WTC11 (cell line): ENCODE results near the gene EMSY. TPM values are rescaled to one million over a fixed set of nuclear protein-coding genes. Genes with fewer than 3 reads are reported as not detected.

Experiments
- ATAC-seq: fragments of 200-7000 bp; cut with Tn5 transposase; 2 replicates; pipeline ENCODE4 v1.10.0; 2021; ENCODE audit warnings: mild to moderate bottlenecking, moderate library complexity
- CTCF ChIA-PET: fragments of 300-600 bp; sonication (Branson Sonifier 250); formaldehyde crosslinking; loops from one replicate; lab custom pipeline; 2021; ENCODE audit warnings: antibody characterized with exemption; lab: Charles Lee
- POLR2A ChIA-PET: fragments of 350-600 bp; sonication (Branson Sonifier 250); formaldehyde crosslinking; loops from one replicate; lab custom pipeline; 2021; ENCODE audit warnings: antibody characterized with exemption; lab: Charles Lee
- DNase-seq: peaks from one replicate; pipeline ENCODE4 v3.0.0; 2021; ENCODE audit warnings: low spot score
- H3K27ac Mint-ChIP-seq: 2 replicates; pipeline ENCODE4 v1.8.0; 2021; ENCODE audit warnings: mixed read lengths
- H3K27me3 Mint-ChIP-seq: 2 replicates; pipeline ENCODE4 v1.8.0; 2021; ENCODE audit warnings: low read depth, mild to moderate bottlenecking, moderate library complexity, mixed read lengths
- H3K36me3 Mint-ChIP-seq: 2 replicates; pipeline ENCODE4 v1.8.0; 2021; ENCODE audit warnings: mixed read lengths
- H3K4me1 Mint-ChIP-seq: 2 replicates; pipeline ENCODE4 v1.8.0; 2022; ENCODE audit warnings: mixed read lengths
- H3K4me3 Mint-ChIP-seq: 2 replicates; pipeline ENCODE4 v1.8.0; 2021; ENCODE audit warnings: mild to moderate bottlenecking, moderate library complexity, mixed read lengths
- H3K9me3 Mint-ChIP-seq: 2 replicates; pipeline ENCODE4 v1.8.0; 2021; ENCODE audit warnings: mixed read lengths
- AFF4 ChIP-seq: sonication (generic); formaldehyde crosslinking; IDR thresholded peaks from 2 replicates; pipeline ENCODE4 v1.8.1; 2023; ENCODE audit warnings: mild to moderate bottlenecking, missing genetic modification reagents, borderline replicate concordance
- ATF3 ChIP-seq: sonication (generic); formaldehyde crosslinking; conservative IDR thresholded peaks from 2 replicates; pipeline ENCODE4 v1.8.1; 2022; ENCODE audit warnings: mild to moderate bottlenecking, missing genetic modification reagents
- CBFB ChIP-seq: sonication (generic); formaldehyde crosslinking; IDR thresholded peaks from 2 replicates; pipeline ENCODE4 v1.8.1; 2022; ENCODE audit warnings: mild to moderate bottlenecking, low read depth, missing genetic modification reagents
- E2F4 ChIP-seq: sonication (generic); formaldehyde crosslinking; IDR thresholded peaks from 2 replicates; pipeline ENCODE4 v1.8.1; 2022; ENCODE audit warnings: low read depth, mild to moderate bottlenecking, moderate library complexity, missing genetic modification reagents, borderline replicate concordance
- ELF4 ChIP-seq: sonication (generic); formaldehyde crosslinking; IDR thresholded peaks from 2 replicates; pipeline ENCODE4 v1.8.1; 2022; ENCODE audit warnings: low read depth, mild to moderate bottlenecking, moderate library complexity, missing genetic modification reagents
- EMX1 ChIP-seq: fragments of 250-450 bp; sonication (Bioruptor Pico); IDR thresholded peaks from 2 replicates; pipeline ENCODE4 v1.8.0; 2021; ENCODE audit warnings: mild to moderate bottlenecking
- HMGA2 ChIP-seq: fragments of 250-450 bp; sonication (Bioruptor Pico); IDR thresholded peaks from 2 replicates; pipeline ENCODE4 v1.4.0; 2021; ENCODE audit warnings: mild to moderate bottlenecking, moderate library complexity
- MYBL2 ChIP-seq: sonication (generic); formaldehyde crosslinking; IDR thresholded peaks from 2 replicates; pipeline ENCODE4 v1.8.1; 2023; ENCODE audit warnings: mild to moderate bottlenecking, moderate library complexity, missing genetic modification reagents
- NFYB ChIP-seq: sonication (generic); formaldehyde crosslinking; conservative IDR thresholded peaks from 2 replicates; pipeline ENCODE4 v1.8.0; 2022; ENCODE audit warnings: low read depth, missing genetic modification reagents
- STAT6 ChIP-seq: sonication (generic); formaldehyde crosslinking; conservative IDR thresholded peaks from 2 replicates; pipeline ENCODE4 v1.8.1; 2023; ENCODE audit warnings: mild to moderate bottlenecking, low read depth, missing genetic modification reagents, moderate library complexity
- TCF7 ChIP-seq: sonication (generic); formaldehyde crosslinking; IDR thresholded peaks from 2 replicates; pipeline ENCODE4 v1.8.0; 2022; ENCODE audit warnings: mild to moderate bottlenecking, low read depth, missing genetic modification reagents, moderate library complexity
- ZNF416 ChIP-seq: fragments of 250-450 bp; sonication (Bioruptor Pico); IDR thresholded peaks from 2 replicates; pipeline ENCODE4 v1.9.0; 2021; ENCODE audit warnings: mild to moderate bottlenecking, inconsistent platforms
- ZNF423 ChIP-seq: fragments of 250-450 bp; sonication (Bioruptor Pico); IDR thresholded peaks from 2 replicates; pipeline ENCODE4 v2.1.2; 2022; ENCODE audit warnings: mild to moderate bottlenecking, moderate library complexity
- ZSCAN18 ChIP-seq: fragments of 250-450 bp; sonication (Bioruptor Pico); IDR thresholded peaks from 2 replicates; pipeline ENCODE4 v2.1.2; 2022; ENCODE audit warnings: mild to moderate bottlenecking, moderate library complexity
- total RNA-seq: library from RNA; stranded (reverse); gene quantifications from 3 replicates; pipeline ENCODE4 v1.2.3, GENCODE V29; 2021
- TF ChIP-seq, protein P1 (sequence below): sonication (generic); formaldehyde crosslinking; IDR thresholded peaks from 2 replicates; pipeline ENCODE4 v1.8.0; 2023; ENCODE audit warnings: missing genetic modification reagents, mild to moderate bottlenecking, borderline replicate concordance
- TF ChIP-seq, protein P2 (sequence below): sonication (generic); formaldehyde crosslinking; IDR thresholded peaks from 2 replicates; pipeline ENCODE4 v1.8.1; 2022; ENCODE audit warnings: missing genetic modification reagents, borderline replicate concordance
- TF ChIP-seq, protein P3 (sequence below): sonication (generic); formaldehyde crosslinking; IDR thresholded peaks from 2 replicates; pipeline ENCODE4 v1.8.1; 2023; ENCODE audit warnings: mild to moderate bottlenecking, missing genetic modification reagents

EMSY gene
- total RNA-seq, 1 experiment from 2014 or later, result 31.1 TPM

DNA sequence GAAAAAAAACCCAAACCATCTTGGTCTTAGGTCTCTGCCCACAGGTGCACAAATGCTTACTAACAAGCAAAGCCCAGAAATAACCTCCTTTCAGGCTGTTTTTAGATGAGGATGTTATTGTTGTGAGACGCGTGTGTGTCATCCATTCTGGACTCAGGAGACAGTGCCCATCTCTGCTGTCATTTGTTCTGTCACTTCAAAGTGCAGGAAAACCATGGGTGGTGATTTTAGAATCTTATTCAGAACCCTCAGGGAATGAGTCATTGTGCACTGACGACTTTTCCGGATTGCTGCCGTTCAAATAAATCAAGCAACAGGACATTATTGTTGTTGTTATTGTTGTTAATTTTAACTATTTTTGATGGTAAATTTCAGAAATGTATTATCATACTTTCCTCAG is 115.4 kb downstream of the EMSY start:
- ATAC-seq, result no peak
- H3K4me1 Mint-ChIP-seq, result no peaks in the 10 kb centered on the region
- DNase-seq, result no peak
- H3K4me3 Mint-ChIP-seq, result no peak overlapping the region
- H3K27me3 Mint-ChIP-seq, result no peaks in the 10 kb centered on the region
- POLR2A ChIA-PET, result no interaction called here
- H3K36me3 Mint-ChIP-seq, result no peaks in the 10 kb centered on the region
- no peaks in the 10 kb centered on the region for H3K9me3 Mint-ChIP-seq
- CTCF ChIA-PET, result interaction anchor here (1.1 kb wide), 1 partner anchor 39 kb away, joined by 4 read pairs; no protein-coding TSS in a partner anchor
- TF ChIP-seq ZNF416 (no peak), NFYB (CRISPR knock-in tag) (no peak), E2F4 (CRISPR knock-in tag) (no peak), AFF4 (CRISPR knock-in tag) (no peak), STAT6 (CRISPR knock-in tag) (no peak), MYBL2 (CRISPR knock-in tag) (no peak), HMGA2 (CRISPR knock-in tag) (no peak), CBFB (CRISPR knock-in tag) (no peak), EMX1 (no peak), TCF7 (CRISPR knock-in tag) (no peak), ELF4 (CRISPR knock-in tag) (no peak), ZSCAN18 (no peak), ATF3 (CRISPR knock-in tag) (no peak), ZNF423 (CRISPR knock-in tag) (no peak)
- TF ChIP-seq, protein P1, sequence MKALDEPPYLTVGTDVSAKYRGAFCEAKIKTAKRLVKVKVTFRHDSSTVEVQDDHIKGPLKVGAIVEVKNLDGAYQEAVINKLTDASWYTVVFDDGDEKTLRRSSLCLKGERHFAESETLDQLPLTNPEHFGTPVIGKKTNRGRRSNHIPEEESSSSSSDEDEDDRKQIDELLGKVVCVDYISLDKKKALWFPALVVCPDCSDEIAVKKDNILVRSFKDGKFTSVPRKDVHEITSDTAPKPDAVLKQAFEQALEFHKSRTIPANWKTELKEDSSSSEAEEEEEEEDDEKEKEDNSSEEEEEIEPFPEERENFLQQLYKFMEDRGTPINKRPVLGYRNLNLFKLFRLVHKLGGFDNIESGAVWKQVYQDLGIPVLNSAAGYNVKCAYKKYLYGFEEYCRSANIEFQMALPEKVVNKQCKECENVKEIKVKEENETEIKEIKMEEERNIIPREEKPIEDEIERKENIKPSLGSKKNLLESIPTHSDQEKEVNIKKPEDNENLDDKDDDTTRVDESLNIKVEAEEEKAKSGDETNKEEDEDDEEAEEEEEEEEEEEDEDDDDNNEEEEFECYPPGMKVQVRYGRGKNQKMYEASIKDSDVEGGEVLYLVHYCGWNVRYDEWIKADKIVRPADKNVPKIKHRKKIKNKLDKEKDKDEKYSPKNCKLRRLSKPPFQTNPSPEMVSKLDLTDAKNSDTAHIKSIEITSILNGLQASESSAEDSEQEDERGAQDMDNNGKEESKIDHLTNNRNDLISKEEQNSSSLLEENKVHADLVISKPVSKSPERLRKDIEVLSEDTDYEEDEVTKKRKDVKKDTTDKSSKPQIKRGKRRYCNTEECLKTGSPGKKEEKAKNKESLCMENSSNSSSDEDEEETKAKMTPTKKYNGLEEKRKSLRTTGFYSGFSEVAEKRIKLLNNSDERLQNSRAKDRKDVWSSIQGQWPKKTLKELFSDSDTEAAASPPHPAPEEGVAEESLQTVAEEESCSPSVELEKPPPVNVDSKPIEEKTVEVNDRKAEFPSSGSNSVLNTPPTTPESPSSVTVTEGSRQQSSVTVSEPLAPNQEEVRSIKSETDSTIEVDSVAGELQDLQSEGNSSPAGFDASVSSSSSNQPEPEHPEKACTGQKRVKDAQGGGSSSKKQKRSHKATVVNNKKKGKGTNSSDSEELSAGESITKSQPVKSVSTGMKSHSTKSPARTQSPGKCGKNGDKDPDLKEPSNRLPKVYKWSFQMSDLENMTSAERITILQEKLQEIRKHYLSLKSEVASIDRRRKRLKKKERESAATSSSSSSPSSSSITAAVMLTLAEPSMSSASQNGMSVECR (CRISPR knock-in tag), result no peak
- TF ChIP-seq, protein P2, sequence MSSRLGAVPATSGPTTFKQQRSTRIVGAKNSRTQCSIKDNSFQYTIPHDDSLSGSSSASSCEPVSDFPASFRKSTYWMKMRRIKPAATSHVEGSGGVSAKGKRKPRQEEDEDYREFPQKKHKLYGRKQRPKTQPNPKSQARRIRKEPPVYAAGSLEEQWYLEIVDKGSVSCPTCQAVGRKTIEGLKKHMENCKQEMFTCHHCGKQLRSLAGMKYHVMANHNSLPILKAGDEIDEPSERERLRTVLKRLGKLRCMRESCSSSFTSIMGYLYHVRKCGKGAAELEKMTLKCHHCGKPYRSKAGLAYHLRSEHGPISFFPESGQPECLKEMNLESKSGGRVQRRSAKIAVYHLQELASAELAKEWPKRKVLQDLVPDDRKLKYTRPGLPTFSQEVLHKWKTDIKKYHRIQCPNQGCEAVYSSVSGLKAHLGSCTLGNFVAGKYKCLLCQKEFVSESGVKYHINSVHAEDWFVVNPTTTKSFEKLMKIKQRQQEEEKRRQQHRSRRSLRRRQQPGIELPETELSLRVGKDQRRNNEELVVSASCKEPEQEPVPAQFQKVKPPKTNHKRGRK, result no peak
- TF ChIP-seq, protein P3, sequence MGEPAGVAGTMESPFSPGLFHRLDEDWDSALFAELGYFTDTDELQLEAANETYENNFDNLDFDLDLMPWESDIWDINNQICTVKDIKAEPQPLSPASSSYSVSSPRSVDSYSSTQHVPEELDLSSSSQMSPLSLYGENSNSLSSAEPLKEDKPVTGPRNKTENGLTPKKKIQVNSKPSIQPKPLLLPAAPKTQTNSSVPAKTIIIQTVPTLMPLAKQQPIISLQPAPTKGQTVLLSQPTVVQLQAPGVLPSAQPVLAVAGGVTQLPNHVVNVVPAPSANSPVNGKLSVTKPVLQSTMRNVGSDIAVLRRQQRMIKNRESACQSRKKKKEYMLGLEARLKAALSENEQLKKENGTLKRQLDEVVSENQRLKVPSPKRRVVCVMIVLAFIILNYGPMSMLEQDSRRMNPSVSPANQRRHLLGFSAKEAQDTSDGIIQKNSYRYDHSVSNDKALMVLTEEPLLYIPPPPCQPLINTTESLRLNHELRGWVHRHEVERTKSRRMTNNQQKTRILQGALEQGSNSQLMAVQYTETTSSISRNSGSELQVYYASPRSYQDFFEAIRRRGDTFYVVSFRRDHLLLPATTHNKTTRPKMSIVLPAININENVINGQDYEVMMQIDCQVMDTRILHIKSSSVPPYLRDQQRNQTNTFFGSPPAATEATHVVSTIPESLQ (CRISPR knock-in tag), result no peak
- TF ChIP-seq, all 79 proteins: peak for 0
- H3K27ac Mint-ChIP-seq, result no peak overlapping the region
